ENCODE data around the gene BLTP3B.
A peak's percentile ranks its signal among the peaks of the same experiment; 100 is the strongest.
"Not testable (repeated sequence)": the region's sequence is repeated elsewhere in the genome, so short reads cannot be mapped to it uniquely, and the experiment has no call there.

BLTP3B gene, protein sequence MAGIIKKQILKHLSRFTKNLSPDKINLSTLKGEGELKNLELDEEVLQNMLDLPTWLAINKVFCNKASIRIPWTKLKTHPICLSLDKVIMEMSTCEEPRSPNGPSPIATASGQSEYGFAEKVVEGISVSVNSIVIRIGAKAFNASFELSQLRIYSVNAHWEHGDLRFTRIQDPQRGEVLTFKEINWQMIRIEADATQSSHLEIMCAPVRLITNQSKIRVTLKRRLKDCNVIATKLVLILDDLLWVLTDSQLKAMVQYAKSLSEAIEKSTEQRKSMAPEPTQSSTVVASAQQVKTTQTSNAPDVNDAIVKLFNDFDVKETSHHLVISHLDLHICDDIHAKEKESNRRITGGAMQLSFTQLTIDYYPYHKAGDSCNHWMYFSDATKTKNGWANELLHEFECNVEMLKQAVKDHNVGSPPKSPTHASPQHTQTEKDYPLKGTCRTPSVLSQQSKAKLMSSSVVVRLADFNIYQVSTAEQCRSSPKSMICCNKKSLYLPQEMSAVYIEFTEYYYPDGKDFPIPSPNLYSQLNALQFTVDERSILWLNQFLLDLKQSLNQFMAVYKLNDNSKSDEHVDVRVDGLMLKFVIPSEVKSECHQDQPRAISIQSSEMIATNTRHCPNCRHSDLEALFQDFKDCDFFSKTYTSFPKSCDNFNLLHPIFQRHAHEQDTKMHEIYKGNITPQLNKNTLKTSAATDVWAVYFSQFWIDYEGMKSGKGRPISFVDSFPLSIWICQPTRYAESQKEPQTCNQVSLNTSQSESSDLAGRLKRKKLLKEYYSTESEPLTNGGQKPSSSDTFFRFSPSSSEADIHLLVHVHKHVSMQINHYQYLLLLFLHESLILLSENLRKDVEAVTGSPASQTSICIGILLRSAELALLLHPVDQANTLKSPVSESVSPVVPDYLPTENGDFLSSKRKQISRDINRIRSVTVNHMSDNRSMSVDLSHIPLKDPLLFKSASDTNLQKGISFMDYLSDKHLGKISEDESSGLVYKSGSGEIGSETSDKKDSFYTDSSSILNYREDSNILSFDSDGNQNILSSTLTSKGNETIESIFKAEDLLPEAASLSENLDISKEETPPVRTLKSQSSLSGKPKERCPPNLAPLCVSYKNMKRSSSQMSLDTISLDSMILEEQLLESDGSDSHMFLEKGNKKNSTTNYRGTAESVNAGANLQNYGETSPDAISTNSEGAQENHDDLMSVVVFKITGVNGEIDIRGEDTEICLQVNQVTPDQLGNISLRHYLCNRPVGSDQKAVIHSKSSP (N-terminal part only)

DNA sequence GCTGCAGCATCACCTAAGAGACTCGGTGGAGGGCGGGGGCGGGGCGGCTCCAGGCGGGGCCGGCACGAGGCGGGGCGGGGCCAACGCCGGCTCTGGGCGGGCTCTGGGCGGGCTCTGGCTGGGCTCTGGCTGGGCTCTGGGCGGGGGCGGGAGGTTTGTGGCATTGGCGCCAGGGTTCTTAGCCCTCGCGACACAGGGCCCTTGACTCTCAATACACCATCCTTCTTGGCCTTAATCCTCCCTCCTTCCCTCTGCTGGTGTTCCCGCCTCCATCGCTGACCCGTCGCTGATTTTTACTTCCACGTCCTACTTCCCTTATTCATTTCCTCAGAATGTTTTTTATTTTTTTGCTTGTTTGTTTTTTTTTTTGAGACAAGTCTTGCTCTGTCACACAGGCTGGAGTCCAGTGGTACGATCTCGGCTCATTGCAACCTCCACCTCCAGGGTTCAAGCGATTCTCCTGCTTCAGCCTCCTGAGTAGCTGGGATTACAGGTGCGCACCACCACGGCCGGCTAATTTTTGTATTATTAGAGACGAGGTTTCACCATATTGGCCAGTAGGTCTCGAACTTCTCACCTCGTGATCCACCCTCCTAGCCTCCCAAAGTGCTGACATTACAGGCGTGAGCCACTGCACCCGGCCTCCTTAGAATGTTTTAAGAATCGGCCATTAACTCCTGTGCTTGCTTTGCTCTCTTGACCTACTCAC lies at the start of gene BLTP3B:
BLTP3B (minus strand) TSS at position 24 of the 709 bp plus-strand sequence. CDS start 239 bp downstream, outside the sequence.
- no peaks in the 10 kb centered on the region for H3K36me3 Mint-ChIP-seq (ENCODE audit: low read depth)
- no peaks in the 10 kb centered on the region for H3K27me3 Mint-ChIP-seq (ENCODE audit: low read depth)
- H3K27ac Mint-ChIP-seq, result peak within 1 kb of the TSS; percentile 93 to 94 (median 94)
- TF ChIP-seq, protein P1, sequence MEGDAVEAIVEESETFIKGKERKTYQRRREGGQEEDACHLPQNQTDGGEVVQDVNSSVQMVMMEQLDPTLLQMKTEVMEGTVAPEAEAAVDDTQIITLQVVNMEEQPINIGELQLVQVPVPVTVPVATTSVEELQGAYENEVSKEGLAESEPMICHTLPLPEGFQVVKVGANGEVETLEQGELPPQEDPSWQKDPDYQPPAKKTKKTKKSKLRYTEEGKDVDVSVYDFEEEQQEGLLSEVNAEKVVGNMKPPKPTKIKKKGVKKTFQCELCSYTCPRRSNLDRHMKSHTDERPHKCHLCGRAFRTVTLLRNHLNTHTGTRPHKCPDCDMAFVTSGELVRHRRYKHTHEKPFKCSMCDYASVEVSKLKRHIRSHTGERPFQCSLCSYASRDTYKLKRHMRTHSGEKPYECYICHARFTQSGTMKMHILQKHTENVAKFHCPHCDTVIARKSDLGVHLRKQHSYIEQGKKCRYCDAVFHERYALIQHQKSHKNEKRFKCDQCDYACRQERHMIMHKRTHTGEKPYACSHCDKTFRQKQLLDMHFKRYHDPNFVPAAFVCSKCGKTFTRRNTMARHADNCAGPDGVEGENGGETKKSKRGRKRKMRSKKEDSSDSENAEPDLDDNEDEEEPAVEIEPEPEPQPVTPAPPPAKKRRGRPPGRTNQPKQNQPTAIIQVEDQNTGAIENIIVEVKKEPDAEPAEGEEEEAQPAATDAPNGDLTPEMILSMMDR (IDR thresholded peaks at IDR 0.05; ENCODE audit: unreplicated experiment in 3 of 3), result no peak
- peaks cover 22% of the 10 kb centered on the region for H3K4me1 Mint-ChIP-seq
- no peaks in the 10 kb centered on the region for H3K9me3 Mint-ChIP-seq
- H3K4me3 Mint-ChIP-seq, result peak within 1 kb of the TSS; percentile 91 to 98 (median 97)

DNA sequence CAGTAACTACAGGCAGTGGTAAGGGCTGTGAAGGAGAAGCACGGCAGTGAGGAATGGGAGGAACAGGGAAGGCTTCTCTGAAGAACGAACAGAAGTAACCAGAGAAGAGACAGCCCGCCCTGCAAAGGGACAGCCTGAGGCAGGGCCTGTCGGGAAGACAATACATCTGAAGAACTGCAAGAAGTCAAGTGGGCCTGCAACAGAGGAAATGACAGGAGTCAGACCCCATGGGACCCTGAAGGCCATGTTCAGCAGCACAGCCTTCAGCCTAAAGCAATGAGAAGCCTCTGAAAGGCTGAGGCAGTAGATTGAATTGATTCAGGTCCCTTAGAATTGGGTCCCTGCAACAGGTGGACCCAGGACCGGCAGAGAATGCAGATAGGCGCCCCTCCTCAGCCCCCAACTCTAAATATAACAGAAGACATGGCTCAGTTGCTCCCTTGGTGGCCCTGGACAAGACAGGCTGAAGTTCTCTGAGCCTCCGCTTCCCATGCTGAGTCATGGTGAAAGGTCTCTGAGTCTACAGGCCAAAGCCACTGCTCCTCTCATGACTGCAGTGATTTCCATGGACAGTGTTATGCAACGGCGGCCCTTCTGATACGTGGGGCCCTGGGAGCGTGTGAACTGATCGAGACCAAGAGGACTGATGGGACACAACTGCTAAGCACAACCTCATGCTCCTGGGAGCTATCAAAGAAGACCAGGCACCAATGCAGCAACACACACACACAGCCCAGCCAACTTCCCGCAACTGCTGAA lies 47.1 kb upstream of the BLTP3B start:
- Mint-ChIP-seq H3K27me3 (ENCODE audit: low read depth) (peaks cover under 1% of the 10 kb centered on the region), H3K9me3 (no peaks in the 10 kb centered on the region), H3K4me3 (no peak overlapping the region), H3K27ac (no peak overlapping the region), H3K4me1 (peaks cover 13% of the 10 kb centered on the region), H3K36me3 (ENCODE audit: low read depth) (no peaks in the 10 kb centered on the region)
- TF ChIP-seq, protein P1 (IDR thresholded peaks at IDR 0.05; ENCODE audit: unreplicated experiment in 3 of 3), result no peak

DNA sequence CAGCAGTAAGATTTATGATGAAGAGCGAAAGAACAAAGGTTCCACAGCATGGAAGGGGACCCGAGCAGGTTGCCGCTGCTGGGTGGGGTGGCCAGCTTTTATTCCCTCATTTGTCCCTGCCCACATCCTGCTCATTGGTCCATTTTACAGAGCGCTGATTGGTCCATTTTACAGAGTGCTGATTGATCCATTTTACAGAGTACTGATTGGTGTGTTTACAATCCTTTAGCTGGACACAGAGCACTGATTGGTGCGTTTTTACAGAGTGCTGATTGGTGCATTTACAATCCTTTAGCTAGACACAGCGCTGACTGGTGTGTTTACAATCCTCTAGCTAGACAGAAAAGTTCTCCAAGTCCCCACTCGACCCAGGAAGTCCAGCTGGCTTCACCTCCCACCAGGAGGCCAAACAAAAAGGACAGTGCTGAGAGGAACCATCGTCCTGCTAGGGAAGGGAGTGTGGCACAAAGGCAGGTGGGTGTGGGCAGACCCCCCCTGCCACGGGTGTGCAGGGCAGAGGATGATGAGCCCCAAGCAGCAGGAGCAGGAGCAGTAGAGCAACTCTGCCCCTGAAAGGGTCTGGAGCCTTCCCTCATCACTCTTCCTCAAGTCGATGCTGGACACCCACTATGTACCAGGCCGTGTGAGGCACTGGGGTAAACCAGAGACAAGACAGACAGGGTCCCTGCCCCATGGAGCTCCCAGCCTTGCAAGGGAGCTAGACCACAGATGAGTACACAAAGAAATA lies 46.4 kb upstream of the BLTP3B start:
- not testable (repeated sequence) for H3K36me3 Mint-ChIP-seq (ENCODE audit: low read depth); H3K27me3 Mint-ChIP-seq (ENCODE audit: low read depth); H3K27ac Mint-ChIP-seq; H3K4me3 Mint-ChIP-seq; H3K9me3 Mint-ChIP-seq
- H3K4me1 Mint-ChIP-seq, result peaks cover 16% of the 10 kb centered on the region

DNA sequence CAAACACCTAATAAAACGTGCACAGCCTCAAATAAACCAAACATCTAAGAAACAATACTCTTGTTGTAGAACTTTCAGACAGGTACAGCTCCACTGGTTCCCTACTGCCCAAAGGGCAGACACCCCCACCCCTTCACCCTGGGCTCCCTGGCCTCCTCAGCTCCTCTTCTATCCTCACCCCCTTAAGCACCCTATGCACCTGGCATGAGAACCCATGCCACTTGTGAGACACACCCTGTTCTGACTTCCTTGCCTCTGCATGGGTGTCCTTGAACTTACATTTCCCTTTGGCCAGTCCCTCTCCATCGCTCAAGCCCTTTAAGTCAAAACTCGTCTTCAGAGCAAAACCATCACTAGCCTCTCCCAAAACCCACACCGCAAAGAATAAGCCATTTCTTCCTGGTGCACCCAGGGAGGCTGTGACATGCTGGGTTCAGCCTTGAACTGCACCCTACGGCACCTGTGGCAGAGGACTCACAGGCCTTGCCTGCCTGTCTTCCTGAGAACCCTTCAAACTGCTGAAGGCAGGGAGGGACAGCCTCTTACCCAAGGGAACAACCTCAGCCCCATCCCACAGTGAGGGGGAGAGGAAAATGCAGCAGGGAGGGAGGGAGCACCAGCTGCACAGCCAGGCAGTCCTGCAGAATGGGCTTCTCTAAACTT lies 45.3 kb upstream of the BLTP3B start:
- no peaks in the 10 kb centered on the region for H3K27me3 Mint-ChIP-seq (ENCODE audit: low read depth)
- no peak overlapping the region for H3K4me3 Mint-ChIP-seq
- H3K4me1 Mint-ChIP-seq, result peaks cover 16% of the 10 kb centered on the region
- no peaks in the 10 kb centered on the region for H3K36me3 Mint-ChIP-seq (ENCODE audit: low read depth)
- no peak overlapping the region for H3K27ac Mint-ChIP-seq
- TF ChIP-seq, protein P1 (IDR thresholded peaks at IDR 0.05; ENCODE audit: unreplicated experiment in 3 of 3), result no peak
- H3K9me3 Mint-ChIP-seq, result no peaks in the 10 kb centered on the region

DNA sequence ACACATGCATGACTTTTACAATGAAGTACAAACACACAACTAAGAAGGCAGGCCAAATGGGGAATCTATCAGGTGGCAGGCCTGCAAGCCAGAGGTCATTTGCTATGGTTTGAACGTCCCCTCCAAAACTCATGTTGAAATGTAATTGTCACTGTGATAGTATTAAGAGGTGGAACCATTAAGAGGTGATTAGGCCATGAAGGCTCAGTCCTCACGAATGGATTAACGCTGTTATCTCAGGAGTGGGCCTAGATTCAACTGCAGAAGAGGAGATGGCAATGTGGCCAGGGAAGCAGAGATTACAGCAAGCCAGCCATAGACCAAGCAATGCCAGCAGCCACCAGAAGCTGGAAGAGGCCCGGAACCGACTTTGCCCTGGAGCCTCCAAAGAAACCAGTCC lies 44.4 kb upstream of the BLTP3B start:
- no peaks in the 10 kb centered on the region for H3K9me3 Mint-ChIP-seq
- no peak overlapping the region for H3K27ac Mint-ChIP-seq
- H3K27me3 Mint-ChIP-seq (ENCODE audit: low read depth), result no peaks in the 10 kb centered on the region
- TF ChIP-seq, protein P1 (IDR thresholded peaks at IDR 0.05; ENCODE audit: unreplicated experiment in 3 of 3), result no peak
- H3K4me3 Mint-ChIP-seq, result no peak overlapping the region
- no peaks in the 10 kb centered on the region for H3K36me3 Mint-ChIP-seq (ENCODE audit: low read depth)
- peaks cover 16% of the 10 kb centered on the region for H3K4me1 Mint-ChIP-seq

Data from nephron (organoid).